B cell (primary cell): ENCODE results near the gene NPPC.

Experiments used
- CTCF ChIP-seq: fragments of 200-600 bp; IDR thresholded peaks from one replicate; pipeline ENCODE4 v1.8.0; 2022; ENCODE audit warnings: antibody characterized with exemption, mild to moderate bottlenecking
- EZH2 ChIP-seq: IDR thresholded peaks from 2 replicates; pipeline ENCODE4 v1.6.1; 2012; ENCODE audit warnings: borderline replicate concordance, low read depth, mild to moderate bottlenecking, moderate library complexity, low read length; ENCODE audit not compliant: insufficient read depth, poor library complexity, severe bottlenecking

DNA sequence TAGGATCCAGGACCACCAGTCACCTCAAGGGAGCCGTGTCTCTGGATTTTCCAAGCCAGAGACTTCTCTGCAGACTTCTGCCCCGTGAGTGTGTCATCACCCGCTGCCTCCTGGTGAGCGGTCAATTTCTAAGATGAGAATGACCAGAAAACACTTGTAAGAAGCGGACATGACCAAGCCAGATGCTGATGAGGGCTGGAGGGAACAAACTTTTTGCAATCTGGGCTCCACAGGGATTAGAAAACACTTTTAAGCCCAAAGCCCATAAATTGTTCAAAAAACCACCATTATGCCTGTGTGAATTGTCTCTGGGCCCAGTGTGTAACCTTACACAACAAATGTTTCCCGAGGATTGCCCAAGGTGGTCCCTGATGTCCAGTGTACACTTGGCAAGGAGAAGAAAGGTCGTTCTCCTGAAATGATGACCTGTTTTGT is 5.3 kb upstream of the NPPC start:
- no peak for TF ChIP-seq CTCF
- no peak for TF ChIP-seq EZH2
